A673 (cell line): Measurements from ENCODE around the gene POLDIP3.

ENCODE experiments used
- CTCF ChIP-seq: fragments of 300-800, 200-600 bp; sonication (generic); conservative IDR thresholded peaks from 2 replicates; pipeline ENCODE4 v1.5.1; 2017; ENCODE audit warnings: low read depth, mild to moderate bottlenecking, antibody characterized with exemption, low read length, moderate library complexity, mixed read lengths
- EZH2 ChIP-seq: fragments of 200-600 bp; sonication (generic); IDR thresholded peaks from 2 replicates; pipeline ENCODE4 v1.6.1; 2017; ENCODE audit warnings: borderline replicate concordance, low read depth, mild to moderate bottlenecking, mixed read lengths, antibody characterized with exemption, low read length; ENCODE audit not compliant: poor library complexity, severe bottlenecking

- TF ChIP-seq CTCF (no peak), EZH2 (no peak)
Measured at GRCh38 chr22:42643634-42644421, 29.1 kb upstream of the POLDIP3 start.
